Osteoblast (primary cell): Measurements from ENCODE around the gene RASAL2. TPM values are rescaled to one million over a fixed set of nuclear protein-coding genes. Genes with fewer than 3 reads are reported as not detected.
"Not testable (repeated sequence)": the region's sequence is repeated elsewhere in the genome, so short reads cannot be mapped to it uniquely, and the experiment has no call there.

Experiments used
- DNase-seq: peaks from one replicate; pipeline ENCODE4 v3.0.0; 2011; ENCODE audit warnings: low spot score, mixed read lengths; ENCODE audit not compliant: insufficient read length; ENCODE audit errors: missing footprints
- H2AFZ ChIP-seq: 2 replicates; pipeline ENCODE4 v1.6.0; 2011; ENCODE audit warnings: mild to moderate bottlenecking, low read length
- H3K27ac ChIP-seq: 2 replicates; pipeline ENCODE4 v1.5.1; 2011; ENCODE audit warnings: mild to moderate bottlenecking, low read depth, low read length, moderate library complexity
- H3K27me3 ChIP-seq: 2 replicates; pipeline ENCODE4 v1.6.0; 2012; ENCODE audit warnings: mild to moderate bottlenecking, control low read depth, inconsistent platforms, low read length, moderate library complexity; ENCODE audit not compliant: insufficient read depth
- H3K36me3 ChIP-seq: 2 replicates; pipeline ENCODE4 v1.5.1; 2011; ENCODE audit warnings: mild to moderate bottlenecking, low read length, control low read depth, moderate library complexity; ENCODE audit not compliant: insufficient read depth
- H3K4me1 ChIP-seq: 2 replicates; pipeline ENCODE4 v1.5.1; 2011; ENCODE audit warnings: mild to moderate bottlenecking, low read length, control low read depth, moderate library complexity; ENCODE audit not compliant: insufficient read depth
- H3K4me2 ChIP-seq: 2 replicates; pipeline ENCODE4 v1.6.0; 2011; ENCODE audit warnings: mild to moderate bottlenecking, low read length; ENCODE audit not compliant: insufficient read depth
- H3K4me3 ChIP-seq: fragments of 200-600 bp; sonication (generic); 3 replicates; pipeline ENCODE4 v1.5.1; 2012; ENCODE audit warnings: mild to moderate bottlenecking, low read length, inconsistent platforms; ENCODE audit not compliant: insufficient read depth
- H3K79me2 ChIP-seq: 2 replicates; pipeline ENCODE4 v1.6.0; 2012; ENCODE audit warnings: mild to moderate bottlenecking, low read length, control low read depth, inconsistent platforms; ENCODE audit not compliant: insufficient read depth
- H3K9me3 ChIP-seq: 2 replicates; pipeline ENCODE4 v1.5.1; 2011; ENCODE audit warnings: low read depth, low read length, control low read depth
- H4K20me1 ChIP-seq: 2 replicates; pipeline ENCODE4 v1.6.0; 2012; ENCODE audit warnings: mild to moderate bottlenecking, low read length, control low read depth; ENCODE audit not compliant: insufficient read depth
- CTCF ChIP-seq: IDR thresholded peaks from 2 replicates; pipeline ENCODE4 v1.5.1; 2011; ENCODE audit warnings: mild to moderate bottlenecking, low read depth, low read length, moderate library complexity; ENCODE audit errors: extremely low read depth
- total RNA-seq: library from RNA; depleted of rRNA; stranded (reverse); fragments of >200 nt; gene quantifications from 2 replicates; pipeline ENCODE4 v1.2.3, GENCODE V29; 2012

RASAL2 gene
- total RNA-seq, 1 donor = 59.4 TPM

- H4K20me1 ChIP-seq = peaks cover 25% of the 10 kb centered on the region
- no peaks in the 10 kb centered on the region for H3K36me3 ChIP-seq
- TF ChIP-seq CTCF = no peak
- no peaks in the 10 kb centered on the region for H3K27me3 ChIP-seq
- peaks cover 10% of the 10 kb centered on the region for H3K4me1 ChIP-seq
- no peak for DNase-seq
- peaks cover 73% of the 10 kb centered on the region for H3K79me2 ChIP-seq
- H3K9me3 ChIP-seq = no peaks in the 10 kb centered on the region
- H3K27ac ChIP-seq = no peak overlapping the region
- H3K4me3 ChIP-seq = no peak overlapping the region
- no peak overlapping the region for H3K4me2 ChIP-seq
- no peak overlapping the region for H2AFZ ChIP-seq
Observed at GRCh38 chr1:178307264-178307663, 213.4 kb downstream of the RASAL2 start.

GRCh38 chr1:178308438-178308837 lies 214.5 kb downstream of the RASAL2 start:
- H3K36me3 ChIP-seq = no peaks in the 10 kb centered on the region
- no peak for TF ChIP-seq CTCF
- no peaks in the 10 kb centered on the region for H3K27me3 ChIP-seq
- H4K20me1 ChIP-seq = peaks cover 33% of the 10 kb centered on the region
- peaks cover 75% of the 10 kb centered on the region for H3K79me2 ChIP-seq
- no peak overlapping the region for H3K27ac ChIP-seq
- H3K4me3 ChIP-seq = no peak overlapping the region
- H3K4me1 ChIP-seq = peaks cover 10% of the 10 kb centered on the region
- no peaks in the 10 kb centered on the region for H3K9me3 ChIP-seq
- no peak for DNase-seq
- no peak overlapping the region for H2AFZ ChIP-seq
- no peak overlapping the region for H3K4me2 ChIP-seq

- peak; percentile 58 for DNase-seq
- TF ChIP-seq CTCF = peak; percentile 73
- no peaks in the 10 kb centered on the region for H3K27me3 ChIP-seq
- no peak overlapping the region for H2AFZ ChIP-seq
- H3K36me3 ChIP-seq = no peaks in the 10 kb centered on the region
- peak overlapping the region; percentile 15 for H3K4me2 ChIP-seq
- H3K4me1 ChIP-seq = peaks cover 10% of the 10 kb centered on the region
- H3K4me3 ChIP-seq = no peak overlapping the region
- H4K20me1 ChIP-seq = peaks cover 31% of the 10 kb centered on the region
- H3K9me3 ChIP-seq = no peaks in the 10 kb centered on the region
- H3K79me2 ChIP-seq = peaks cover 62% of the 10 kb centered on the region
- H3K27ac ChIP-seq = peak overlapping the region; percentile 45
Observed at GRCh38 chr1:178310685-178311105, 216.8 kb downstream of the RASAL2 start.

- H3K4me2 ChIP-seq = peak overlapping the region; percentile 15
- peak overlapping the region; percentile 45 for H3K27ac ChIP-seq
- no peak for DNase-seq
Observed at GRCh38 chr1:178311164-178311563, 217.3 kb downstream of the RASAL2 start.

GRCh38 chr1:178320280-178320982 lies 226.5 kb downstream of the RASAL2 start:
- not testable (repeated sequence) for H3K9me3 ChIP-seq, H3K4me2 ChIP-seq, H2AFZ ChIP-seq, H3K36me3 ChIP-seq, H3K27me3 ChIP-seq, H3K4me1 ChIP-seq, H3K4me3 ChIP-seq, H3K27ac ChIP-seq, DNase-seq
- peaks cover 19% of the 10 kb centered on the region for H4K20me1 ChIP-seq
- peaks cover 35% of the 10 kb centered on the region for H3K79me2 ChIP-seq

More at GRCh38 chr1:178311164-178311563, 217.3 kb downstream of the RASAL2 start:
- Histone ChIP-seq H3K79me2 (peaks cover 60% of the 10 kb centered on the region), H3K9me3 (no peaks in the 10 kb centered on the region), H3K27me3 (no peaks in the 10 kb centered on the region), H3K4me1 (peaks cover 10% of the 10 kb centered on the region), H3K4me3 (no peak overlapping the region), H3K36me3 (no peaks in the 10 kb centered on the region), H2AFZ (no peak overlapping the region), H4K20me1 (peaks cover 29% of the 10 kb centered on the region)
- no peak for TF ChIP-seq CTCF
